ENCODE measurements around the gene ITPRIP. TPM values are rescaled to one million over a fixed set of nuclear protein-coding genes. Genes with fewer than 3 reads are reported as not detected.
A peak's percentile ranks its signal among the peaks of the same experiment; 100 is the strongest.

ITPRIP gene
- total and polyA plus RNA-seq, 2 experiments from 2014 or later: 5.9 to 9.0 TPM

- Histone ChIP-seq H2AFZ (no peak overlapping the region), H3K27ac (no peak overlapping the region), H3K9me3 (ENCODE audit: low read depth) (no peaks in the 10 kb centered on the region), H3K27me3 (no peaks in the 10 kb centered on the region), H3K4me3 (no peak overlapping the region), H3K4me2 (no peak overlapping the region), H4K20me1 (ENCODE audit: insufficient read depth, poor library complexity, severe bottlenecking) (peaks cover 3% of the 10 kb centered on the region), H3K79me2 (peaks cover 82% of the 10 kb centered on the region), H3K4me1 (ENCODE audit: insufficient read depth) (peaks cover 13% of the 10 kb centered on the region), H3K9me2 (replicated peaks; ENCODE audit: insufficient read depth) (no peaks in the 10 kb centered on the region), H3K36me3 (replicated peaks; ENCODE audit: insufficient read depth, low read depth) (no peaks in the 10 kb centered on the region)
- WGBS (ENCODE audit: low lambda C conversion rate, missing lambda C conversion rate): 85% methylated on average over 8 of the region's 8 CpGs
- no peak for TF ChIP-seq EZH2phosphoT487 (IDR thresholded peaks at IDR 0.05; ENCODE audit: low read depth, severe bottlenecking, unreplicated experiment)
- no peak for TF ChIP-seq CTCF (IDR thresholded peaks at IDR 0.05; ENCODE audit: poor library complexity)
- no peak for TF ChIP-seq EZH2 (IDR thresholded peaks at IDR 0.05; ENCODE audit: borderline replicate concordance)
- DNase-seq (ENCODE audit: low spot score): no peak
These were observed 16.4 kb downstream of the ITPRIP start for GRCh38 chr10:104321725-104322415.

- Histone ChIP-seq H3K9me2 (replicated peaks; ENCODE audit: insufficient read depth) (no peaks in the 10 kb centered on the region), H3K4me1 (ENCODE audit: insufficient read depth) (peaks cover 13% of the 10 kb centered on the region), H3K4me3 (no peak overlapping the region), H3K9me3 (ENCODE audit: low read depth) (no peaks in the 10 kb centered on the region), H3K27me3 (no peaks in the 10 kb centered on the region), H2AFZ (no peak overlapping the region), H4K20me1 (ENCODE audit: insufficient read depth, poor library complexity, severe bottlenecking) (peaks cover 3% of the 10 kb centered on the region), H3K27ac (no peak overlapping the region), H3K4me2 (no peak overlapping the region), H3K79me2 (peaks cover 80% of the 10 kb centered on the region), H3K36me3 (replicated peaks; ENCODE audit: insufficient read depth, low read depth) (no peaks in the 10 kb centered on the region)
- TF ChIP-seq EZH2 (IDR thresholded peaks at IDR 0.05; ENCODE audit: borderline replicate concordance) (no peak), EZH2phosphoT487 (IDR thresholded peaks at IDR 0.05; ENCODE audit: low read depth, severe bottlenecking, unreplicated experiment) (no peak), CTCF (IDR thresholded peaks at IDR 0.05; ENCODE audit: poor library complexity) (no peak)
- WGBS (ENCODE audit: low lambda C conversion rate, missing lambda C conversion rate): 93% methylated on average over 6 of the region's 6 CpGs
- DNase-seq (ENCODE audit: low spot score): no peak
These were observed 17.0 kb downstream of the ITPRIP start for GRCh38 chr10:104321226-104321625.

GRCh38 chr10:104318810-104319741 is 19.2 kb downstream of the ITPRIP start:
- peak overlapping the region; percentile 61 for H3K27ac ChIP-seq
- no peaks in the 10 kb centered on the region for H3K27me3 ChIP-seq
- H4K20me1 ChIP-seq (ENCODE audit: insufficient read depth, poor library complexity, severe bottlenecking): peaks cover 3% of the 10 kb centered on the region
- H3K4me3 ChIP-seq: no peak overlapping the region
- DNase-seq (ENCODE audit: low spot score): peak; percentile 30
- no peaks in the 10 kb centered on the region for H3K36me3 ChIP-seq (replicated peaks; ENCODE audit: insufficient read depth, low read depth)
- peaks cover 61% of the 10 kb centered on the region for H3K79me2 ChIP-seq
- H2AFZ ChIP-seq: no peak overlapping the region
- H3K4me1 ChIP-seq (ENCODE audit: insufficient read depth): peaks cover 13% of the 10 kb centered on the region
- WGBS (ENCODE audit: low lambda C conversion rate, missing lambda C conversion rate): 83% methylated on average over 19 of the region's 19 CpGs
- no peaks in the 10 kb centered on the region for H3K9me2 ChIP-seq (replicated peaks; ENCODE audit: insufficient read depth)
- TF ChIP-seq EZH2 (IDR thresholded peaks at IDR 0.05; ENCODE audit: borderline replicate concordance): no peak
- no peaks in the 10 kb centered on the region for H3K9me3 ChIP-seq (ENCODE audit: low read depth)
- peak overlapping the region; percentile 29 for H3K4me2 ChIP-seq

GRCh38 chr10:104318326-104318725 is 19.9 kb downstream of the ITPRIP start:
- Histone ChIP-seq H3K9me2 (replicated peaks; ENCODE audit: insufficient read depth) (no peaks in the 10 kb centered on the region), H4K20me1 (ENCODE audit: insufficient read depth, poor library complexity, severe bottlenecking) (peaks cover 6% of the 10 kb centered on the region), H3K36me3 (replicated peaks; ENCODE audit: insufficient read depth, low read depth) (no peaks in the 10 kb centered on the region), H3K79me2 (peaks cover 53% of the 10 kb centered on the region), H3K4me2 (no peak overlapping the region), H3K27ac (peak overlapping the region; percentile 43), H3K4me3 (no peak overlapping the region), H3K9me3 (ENCODE audit: low read depth) (no peaks in the 10 kb centered on the region), H3K4me1 (ENCODE audit: insufficient read depth) (peaks cover 13% of the 10 kb centered on the region), H2AFZ (no peak overlapping the region), H3K27me3 (no peaks in the 10 kb centered on the region)
- WGBS (ENCODE audit: low lambda C conversion rate, missing lambda C conversion rate): 97% methylated on average over 5 of the region's 5 CpGs
- TF ChIP-seq CTCF (IDR thresholded peaks at IDR 0.05; ENCODE audit: poor library complexity) (no peak), EZH2phosphoT487 (IDR thresholded peaks at IDR 0.05; ENCODE audit: low read depth, severe bottlenecking, unreplicated experiment) (no peak), EZH2 (IDR thresholded peaks at IDR 0.05; ENCODE audit: borderline replicate concordance) (no peak)
- DNase-seq (ENCODE audit: low spot score): no peak
